Activated naive CD8-positive, alpha-beta T cell treated with anti-CD3 and anti-CD28 coated beads, Interleukin-2, amount 50 U/mL, for 24 hours (primary cell): ENCODE results near the gene DUSP14.

Experiments
- ATAC-seq: fragments of 150-1000 bp; cut with Tn5 transposase; one replicate; pipeline ENCODE4 v1.10.0; 2021
- DNase-seq: peaks from one replicate; pipeline ENCODE4 v3.0.0; 2021
- H3K27ac Mint-ChIP-seq: one replicate; pipeline ENCODE4 v1.8.0; 2021; ENCODE audit warnings: mild to moderate bottlenecking, mixed read lengths
- H3K27me3 Mint-ChIP-seq: one replicate; pipeline ENCODE4 v1.8.0; 2021; ENCODE audit warnings: mixed read lengths
- H3K36me3 Mint-ChIP-seq: one replicate; pipeline ENCODE4 v1.8.0; 2021; ENCODE audit warnings: low read depth, mixed read lengths
- H3K4me1 Mint-ChIP-seq: one replicate; pipeline ENCODE4 v1.8.0; 2021; ENCODE audit warnings: mixed read lengths
- H3K4me3 Mint-ChIP-seq: one replicate; pipeline ENCODE4 v1.8.0; 2021; ENCODE audit warnings: mild to moderate bottlenecking, moderate library complexity, mixed read lengths
- H3K9me3 Mint-ChIP-seq: one replicate; pipeline ENCODE4 v1.8.0; 2021; ENCODE audit warnings: mixed read lengths

DUSP14 gene

DNA sequence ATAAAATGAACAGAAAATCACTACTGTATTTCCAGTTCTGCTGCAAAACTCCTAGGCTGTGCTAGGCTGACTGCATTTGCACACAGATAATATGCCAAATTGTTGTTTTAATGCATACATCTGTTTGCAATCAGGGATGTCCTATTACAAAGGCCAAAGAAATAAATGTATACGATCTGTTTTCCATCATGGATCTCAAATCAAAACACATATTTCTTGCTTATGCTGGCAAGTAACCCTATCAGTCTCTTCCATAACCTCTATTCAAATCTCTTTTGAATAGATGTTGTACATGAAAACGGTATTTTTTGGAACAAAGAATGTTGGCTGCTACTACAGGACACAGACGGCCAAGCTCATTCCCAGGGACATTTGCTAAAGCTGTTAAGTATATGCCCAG, 56.6 kb downstream of the DUSP14 start:
- no peak for DNase-seq
- H3K4me3 Mint-ChIP-seq, result no peak overlapping the region
- H3K9me3 Mint-ChIP-seq, result no peaks in the 10 kb centered on the region
- no peak overlapping the region for H3K27ac Mint-ChIP-seq
- H3K27me3 Mint-ChIP-seq, result no peaks in the 10 kb centered on the region
- ATAC-seq, result no peak
- H3K36me3 Mint-ChIP-seq, result peaks cover 27% of the 10 kb centered on the region
- H3K4me1 Mint-ChIP-seq, result peaks cover 47% of the 10 kb centered on the region

- Mint-ChIP-seq H3K9me3 (no peaks in the 10 kb centered on the region), H3K36me3 (peaks cover 22% of the 10 kb centered on the region), H3K4me3 (no peak overlapping the region), H3K27ac (no peak overlapping the region), H3K4me1 (peaks cover 52% of the 10 kb centered on the region), H3K27me3 (no peaks in the 10 kb centered on the region)
- DNase-seq (no peak), ATAC-seq (no peak)
These were observed 58.3 kb downstream of the DUSP14 start for GRCh38 chr17:37547986-37548385.

DNA sequence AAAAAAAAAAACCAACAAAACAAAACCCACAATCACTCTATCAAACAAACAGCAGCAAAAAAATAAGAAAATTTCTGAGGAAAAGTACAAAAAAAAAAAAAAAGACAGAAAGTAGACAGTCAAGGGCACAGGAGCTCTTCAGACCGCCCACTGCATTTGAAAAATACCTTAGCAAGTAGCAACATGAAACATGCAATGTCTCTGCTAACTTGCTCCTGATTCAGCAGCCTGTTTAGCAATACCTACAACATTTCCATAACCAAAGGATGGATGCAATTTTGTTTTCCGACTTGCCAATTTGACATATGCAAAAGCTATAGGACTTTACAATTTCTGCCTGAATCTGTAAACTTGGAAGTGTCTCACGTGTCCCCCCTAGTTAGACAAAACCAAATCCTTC, 62.1 kb downstream of the DUSP14 start:
- DNase-seq, result no peak
- H3K9me3 Mint-ChIP-seq, result no peaks in the 10 kb centered on the region
- no peak overlapping the region for H3K4me3 Mint-ChIP-seq
- ATAC-seq, result no peak
- H3K27ac Mint-ChIP-seq, result no peak overlapping the region
- peaks cover 49% of the 10 kb centered on the region for H3K4me1 Mint-ChIP-seq
- no peaks in the 10 kb centered on the region for H3K27me3 Mint-ChIP-seq
- peaks cover 21% of the 10 kb centered on the region for H3K36me3 Mint-ChIP-seq

- ATAC-seq (no peak), DNase-seq (no peak)
- H3K27me3 Mint-ChIP-seq, result no peaks in the 10 kb centered on the region
- H3K4me3 Mint-ChIP-seq, result no peak overlapping the region
- H3K27ac Mint-ChIP-seq, result peak overlapping the region; percentile 27
- H3K4me1 Mint-ChIP-seq, result peaks cover 37% of the 10 kb centered on the region
- H3K36me3 Mint-ChIP-seq, result peaks cover 25% of the 10 kb centered on the region
- H3K9me3 Mint-ChIP-seq, result no peaks in the 10 kb centered on the region
These were observed 63.8 kb downstream of the DUSP14 start for GRCh38 chr17:37553401-37553966.

DNA sequence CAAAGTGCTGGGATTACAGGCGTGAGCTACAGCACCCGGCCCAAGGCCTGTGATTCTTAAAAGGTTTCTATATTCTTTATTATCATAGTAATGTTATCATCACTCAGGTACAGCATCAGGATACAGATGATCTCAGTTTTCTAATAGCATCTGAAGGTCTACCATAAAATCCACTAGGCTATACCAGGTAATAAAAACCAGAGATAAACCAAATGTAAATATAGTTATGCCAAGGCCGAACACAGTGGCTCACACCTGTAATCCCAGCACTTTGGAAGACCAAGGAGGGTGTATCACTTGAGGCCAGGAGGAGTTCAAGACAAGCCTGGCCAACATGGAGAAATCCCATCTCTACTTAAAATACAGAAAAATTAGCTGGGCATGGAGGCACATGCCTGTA, 65.7 kb downstream of the DUSP14 start:
- Mint-ChIP-seq H3K27me3 (no peaks in the 10 kb centered on the region), H3K27ac (no peak overlapping the region), H3K4me3 (no peak overlapping the region), H3K36me3 (peaks cover 22% of the 10 kb centered on the region), H3K4me1 (peaks cover 32% of the 10 kb centered on the region), H3K9me3 (no peaks in the 10 kb centered on the region)
- no peak for ATAC-seq
- DNase-seq, result no peak

DNA sequence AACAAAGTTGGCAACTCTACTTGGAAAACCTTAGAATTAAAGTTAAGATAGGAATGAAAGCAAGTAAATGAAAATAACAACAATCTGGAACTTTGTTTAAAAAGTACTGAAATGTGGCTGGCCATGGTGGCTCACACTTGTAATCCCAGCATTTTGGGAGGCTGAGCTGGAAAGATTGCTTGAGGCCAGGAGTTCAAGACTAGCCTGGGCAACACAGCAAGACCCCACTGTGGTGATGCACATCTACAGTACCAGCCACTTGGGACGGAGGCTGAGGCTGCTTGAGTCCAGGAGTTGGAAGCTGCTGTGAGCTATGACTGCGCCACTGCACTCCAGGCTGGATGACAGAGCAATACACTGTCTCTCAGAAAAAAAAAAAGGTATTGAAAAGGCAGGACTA, 67.8 kb downstream of the DUSP14 start:
- Mint-ChIP-seq H3K27me3 (no peaks in the 10 kb centered on the region), H3K4me3 (no peak overlapping the region), H3K9me3 (no peaks in the 10 kb centered on the region), H3K36me3 (peaks cover 25% of the 10 kb centered on the region), H3K27ac (no peak overlapping the region), H3K4me1 (peaks cover 16% of the 10 kb centered on the region)
- ATAC-seq (no peak), DNase-seq (no peak)

DNA sequence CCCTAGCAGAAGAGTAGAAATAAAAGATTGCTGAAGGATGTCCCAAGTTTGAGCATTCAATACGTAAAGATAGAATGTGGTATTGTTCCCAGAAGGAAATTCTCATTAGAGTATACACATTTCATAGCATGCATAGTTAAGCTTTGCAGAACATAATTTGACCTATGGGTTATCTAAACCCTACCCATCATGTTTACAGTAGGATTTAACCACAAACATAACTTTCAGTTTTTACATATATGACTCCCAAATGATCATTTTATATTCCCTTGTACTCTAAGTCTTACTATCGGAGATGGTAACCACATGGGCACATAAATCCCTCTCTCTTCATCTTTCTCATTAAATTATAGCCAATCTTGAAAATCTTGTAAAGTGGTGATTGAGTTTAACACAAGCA, 68.6 kb downstream of the DUSP14 start:
- H3K4me1 Mint-ChIP-seq, result peaks cover 9% of the 10 kb centered on the region
- H3K27ac Mint-ChIP-seq, result no peak overlapping the region
- DNase-seq (no peak), ATAC-seq (no peak)
- H3K27me3 Mint-ChIP-seq, result no peaks in the 10 kb centered on the region
- no peak overlapping the region for H3K4me3 Mint-ChIP-seq
- H3K36me3 Mint-ChIP-seq, result peaks cover 19% of the 10 kb centered on the region
- H3K9me3 Mint-ChIP-seq, result no peaks in the 10 kb centered on the region

DNA sequence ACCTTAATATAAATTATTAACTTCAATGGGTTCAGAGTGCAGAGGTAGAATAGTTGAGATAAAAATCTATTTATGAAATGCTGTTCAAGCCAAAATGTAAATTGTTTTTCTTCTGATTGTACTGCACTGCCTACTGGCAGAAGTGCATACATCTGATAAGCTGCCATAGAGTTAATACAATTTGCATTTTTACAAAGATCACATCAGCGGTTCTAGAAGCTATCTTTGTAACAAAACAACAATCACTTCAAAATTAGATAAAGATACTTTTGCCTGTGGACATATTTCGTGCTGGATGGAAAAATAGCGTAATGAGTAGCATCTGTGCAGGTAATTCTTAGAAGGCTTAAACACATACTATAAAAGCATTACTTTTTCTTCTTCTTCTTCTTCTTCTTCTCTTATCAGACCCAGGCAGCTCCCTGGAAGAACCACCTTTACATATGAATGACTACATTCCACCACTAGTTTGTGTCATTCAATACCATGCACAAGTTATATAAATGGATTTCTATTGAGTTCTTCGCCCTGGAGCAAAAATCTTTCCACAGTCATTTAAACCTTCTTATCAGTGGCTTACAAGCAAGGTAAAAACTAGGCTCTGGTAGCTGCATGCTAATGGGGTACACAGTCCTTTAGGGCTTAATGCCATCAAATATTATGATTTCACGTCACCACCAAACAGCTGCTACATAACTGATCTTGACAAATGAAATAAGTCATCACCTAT, 72.5 kb downstream of the DUSP14 start:
- Mint-ChIP-seq H3K27ac (no peak overlapping the region), H3K27me3 (no peaks in the 10 kb centered on the region), H3K4me1 (peaks cover 3% of the 10 kb centered on the region), H3K36me3 (peaks cover 35% of the 10 kb centered on the region), H3K4me3 (no peak overlapping the region), H3K9me3 (no peaks in the 10 kb centered on the region)
- DNase-seq, result no peak
- ATAC-seq, result no peak
